ENCODE results near the gene RBBP4.
"Not testable (repeated sequence)": the region's sequence is repeated elsewhere in the genome, so short reads cannot be mapped to it uniquely, and the experiment has no call there.

RBBP4 gene

GRCh38 chr1:32659581-32659980 lies 8.6 kb downstream of the RBBP4 start:
- FAIRE-seq: no peak
- DNase-seq (ENCODE audit: insufficient read length, low spot score): no peak
- no peak for TF ChIP-seq CTCF (IDR thresholded peaks at IDR 0.05; ENCODE audit: insufficient read depth, missing control alignments)

- TF ChIP-seq CTCF (IDR thresholded peaks at IDR 0.05; ENCODE audit: insufficient read depth, missing control alignments): no peak
- no peak for DNase-seq (ENCODE audit: insufficient read length, low spot score)
- FAIRE-seq: no peak
Measured at GRCh38 chr1:32665915-32666314, 14.9 kb downstream of the RBBP4 start.

- FAIRE-seq (no peak), DNase-seq (ENCODE audit: insufficient read length, low spot score) (no peak)
- no peak for TF ChIP-seq CTCF (IDR thresholded peaks at IDR 0.05; ENCODE audit: insufficient read depth, missing control alignments)
Measured at GRCh38 chr1:32666901-32667566, 16.0 kb downstream of the RBBP4 start.

- FAIRE-seq: not testable (repeated sequence)
Measured at GRCh38 chr1:32668716-32669115, 17.7 kb downstream of the RBBP4 start.

GRCh38 chr1:32676945-32677344 lies 25.9 kb downstream of the RBBP4 start:
- FAIRE-seq (no peak), DNase-seq (ENCODE audit: insufficient read length, low spot score) (no peak)
- TF ChIP-seq CTCF (IDR thresholded peaks at IDR 0.05; ENCODE audit: insufficient read depth, missing control alignments): no peak

More at GRCh38 chr1:32668716-32669115, 17.7 kb downstream of the RBBP4 start:
- DNase-seq (ENCODE audit: insufficient read length, low spot score): not testable (repeated sequence)

- not testable (repeated sequence) for DNase-seq (ENCODE audit: insufficient read length, low spot score); FAIRE-seq
Measured at GRCh38 chr1:32679993-32680392, 29.0 kb downstream of the RBBP4 start.

- TF ChIP-seq CTCF (IDR thresholded peaks at IDR 0.05; ENCODE audit: insufficient read depth, missing control alignments): no peak
- no peak for FAIRE-seq
- no peak for DNase-seq (ENCODE audit: insufficient read length, low spot score)
Measured at GRCh38 chr1:32680642-32681041, 29.6 kb downstream of the RBBP4 start.

- DNase-seq (ENCODE audit: insufficient read length, low spot score): no peak
- FAIRE-seq: no peak
- no peak for TF ChIP-seq CTCF (IDR thresholded peaks at IDR 0.05; ENCODE audit: insufficient read depth, missing control alignments)
Measured at GRCh38 chr1:32681509-32681908, 30.5 kb downstream of the RBBP4 start.
